Measurements from ENCODE around the gene ADGRB3. TPM values are rescaled to one million over a fixed set of nuclear protein-coding genes. Genes with fewer than 3 reads are reported as not detected.

Gene ADGRB3
- total RNA-seq, 2 donors from 2014 or later, result 1.3 to 2.4 TPM

- DNase-seq (ENCODE audit: low spot score), result no peak
- no peak for TF ChIP-seq CTCF (IDR thresholded peaks at IDR 0.05)
- H3K27me3 ChIP-seq, result no peaks in the 10 kb centered on the region
- H3K4me3 ChIP-seq, result no peak overlapping the region
- H3K9me3 ChIP-seq, result no peaks in the 10 kb centered on the region
- H3K27ac ChIP-seq, result no peak overlapping the region
- H3K36me3 ChIP-seq, result no peaks in the 10 kb centered on the region
- no peaks in the 10 kb centered on the region for H3K4me1 ChIP-seq
Measured at GRCh38 chr6:69339163-69339550, 704.1 kb downstream of the ADGRB3 start.

DNA sequence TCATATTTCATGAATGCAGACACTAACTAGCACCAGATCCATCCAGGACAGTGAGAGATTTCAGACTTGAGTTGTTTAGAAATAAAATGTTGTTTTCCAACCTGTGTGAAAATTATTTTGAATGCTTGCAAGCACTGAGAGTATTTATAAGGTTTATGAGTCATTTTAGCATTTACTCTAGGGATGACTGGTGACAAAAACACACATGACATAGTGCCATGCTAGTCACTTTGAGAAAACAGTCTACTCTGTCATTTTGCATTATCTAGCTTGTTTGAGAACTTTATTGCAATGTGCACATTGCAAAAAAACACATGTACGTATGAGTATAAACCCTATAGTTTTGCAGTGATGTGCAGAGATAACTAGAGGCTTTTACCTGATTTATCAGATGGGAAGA, 705.1 kb downstream of the ADGRB3 start:
- H3K4me3 ChIP-seq, result no peak overlapping the region
- no peak for DNase-seq (ENCODE audit: low spot score)
- no peaks in the 10 kb centered on the region for H3K27me3 ChIP-seq
- no peaks in the 10 kb centered on the region for H3K9me3 ChIP-seq
- no peaks in the 10 kb centered on the region for H3K36me3 ChIP-seq
- no peak overlapping the region for H3K27ac ChIP-seq
- TF ChIP-seq CTCF (IDR thresholded peaks at IDR 0.05), result no peak
- H3K4me1 ChIP-seq, result no peaks in the 10 kb centered on the region

GRCh38 chr6:69343851-69344250, 708.8 kb downstream of the ADGRB3 start:
- Histone ChIP-seq H3K27me3 (no peaks in the 10 kb centered on the region), H3K36me3 (no peaks in the 10 kb centered on the region), H3K9me3 (no peaks in the 10 kb centered on the region), H3K4me3 (no peak overlapping the region), H3K27ac (no peak overlapping the region), H3K4me1 (no peaks in the 10 kb centered on the region)
- no peak for DNase-seq (ENCODE audit: low spot score)
- TF ChIP-seq CTCF (IDR thresholded peaks at IDR 0.05), result no peak

GRCh38 chr6:69349771-69350170, 714.7 kb downstream of the ADGRB3 start:
- no peak overlapping the region for H3K27ac ChIP-seq
- no peaks in the 10 kb centered on the region for H3K9me3 ChIP-seq
- no peak for TF ChIP-seq CTCF (IDR thresholded peaks at IDR 0.05)
- H3K27me3 ChIP-seq, result no peaks in the 10 kb centered on the region
- DNase-seq (ENCODE audit: low spot score), result no peak
- H3K4me1 ChIP-seq, result no peaks in the 10 kb centered on the region
- H3K4me3 ChIP-seq, result no peak overlapping the region
- H3K36me3 ChIP-seq, result no peaks in the 10 kb centered on the region

DNA sequence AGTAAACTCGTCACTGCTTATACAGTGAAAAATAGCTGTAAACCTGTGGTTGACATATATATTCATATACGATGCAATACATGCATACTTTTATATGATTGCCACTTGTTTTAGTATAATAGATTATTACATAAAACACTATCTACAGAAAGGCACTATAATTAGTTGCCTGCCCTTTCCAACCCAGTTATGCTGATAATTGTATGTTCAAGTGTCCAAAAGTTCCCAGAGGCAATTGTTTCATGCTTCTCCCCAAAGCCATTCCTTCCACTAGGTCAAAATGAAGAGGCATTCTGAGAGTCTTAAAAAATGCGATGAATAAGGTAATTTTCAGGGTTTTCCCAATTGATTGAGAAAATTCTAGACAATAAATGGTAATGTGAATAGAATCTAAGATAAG, 727.1 kb downstream of the ADGRB3 start:
- H3K4me3 ChIP-seq, result no peak overlapping the region
- TF ChIP-seq CTCF (IDR thresholded peaks at IDR 0.05), result no peak
- no peak overlapping the region for H3K27ac ChIP-seq
- H3K9me3 ChIP-seq, result no peaks in the 10 kb centered on the region
- DNase-seq (ENCODE audit: low spot score), result no peak
- no peaks in the 10 kb centered on the region for H3K36me3 ChIP-seq
- no peaks in the 10 kb centered on the region for H3K4me1 ChIP-seq
- H3K27me3 ChIP-seq, result no peaks in the 10 kb centered on the region

DNA sequence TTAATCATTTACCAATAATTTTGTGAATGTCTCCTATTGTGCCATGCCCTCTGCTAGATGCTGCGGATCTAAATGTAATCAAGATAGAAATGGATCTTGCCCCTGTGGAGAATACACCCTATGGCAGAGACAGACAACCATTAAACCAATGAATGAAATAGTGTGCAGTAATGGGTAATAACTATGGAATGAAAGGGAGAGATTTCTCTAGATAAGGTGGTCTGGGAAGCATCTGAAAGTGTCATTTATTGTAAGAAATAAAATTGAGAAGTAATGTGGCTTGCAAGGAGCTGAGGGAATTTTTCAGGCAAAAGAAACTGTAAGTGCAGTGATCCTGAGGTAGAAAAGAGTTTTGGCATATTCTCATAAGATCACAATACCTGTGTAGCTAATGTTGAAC, 731.7 kb downstream of the ADGRB3 start:
- no peak overlapping the region for H3K27ac ChIP-seq
- no peaks in the 10 kb centered on the region for H3K4me1 ChIP-seq
- H3K9me3 ChIP-seq, result no peaks in the 10 kb centered on the region
- no peak overlapping the region for H3K4me3 ChIP-seq
- TF ChIP-seq CTCF (IDR thresholded peaks at IDR 0.05), result no peak
- H3K36me3 ChIP-seq, result no peaks in the 10 kb centered on the region
- H3K27me3 ChIP-seq, result no peaks in the 10 kb centered on the region
- no peak for DNase-seq (ENCODE audit: low spot score)
